Renal cortical epithelial cell (primary cell): Measurements from ENCODE around the gene SOX5. TPM values are rescaled to one million over a fixed set of nuclear protein-coding genes. Genes with fewer than 3 reads are reported as not detected.

Source experiments
- DNase-seq: peaks from one replicate; pipeline ENCODE4 v3.0.0-alpha.2; 2011; ENCODE audit warnings: low read depth
- total RNA-seq: library from RNA; depleted of rRNA; stranded (reverse); fragments of >200 nt; gene quantifications from 2 replicates; pipeline ENCODE4 v1.2.3, GENCODE V29; 2014

The SOX5 gene
- total RNA-seq = 1.0 TPM in 1 of 2 replicates, not detected in the other

- DNase-seq = peak; percentile 59
Measured at GRCh38 chr12:23949348-23950209, at the start of gene SOX5. Gene SOX5 (minus strand): TSS chr12:23949670. CDS start chr12:23949601, 69 bp downstream.

DNA sequence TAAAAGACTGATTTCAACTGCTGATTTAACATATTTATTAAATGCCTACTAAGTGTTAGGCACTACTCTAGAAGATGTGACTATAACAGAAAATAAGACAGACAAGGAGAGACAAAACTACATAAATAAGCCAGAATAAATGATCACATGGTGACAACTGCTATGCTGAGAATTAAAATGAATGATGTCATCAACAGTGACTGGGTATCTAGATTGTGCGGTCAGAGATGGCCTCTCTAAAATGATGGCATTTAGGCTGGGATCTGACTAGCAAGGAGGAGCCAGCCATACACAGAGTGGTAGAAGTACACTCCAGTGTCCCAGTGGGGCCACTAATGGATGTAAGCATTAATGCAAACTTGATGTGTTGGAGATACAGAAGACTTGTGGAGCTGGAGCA, 37.6 kb upstream of the SOX5 start:
- no peak for DNase-seq

- no peak for DNase-seq
Measured at GRCh38 chr12:23980826-23981225, 31.4 kb upstream of the SOX5 start.

DNA sequence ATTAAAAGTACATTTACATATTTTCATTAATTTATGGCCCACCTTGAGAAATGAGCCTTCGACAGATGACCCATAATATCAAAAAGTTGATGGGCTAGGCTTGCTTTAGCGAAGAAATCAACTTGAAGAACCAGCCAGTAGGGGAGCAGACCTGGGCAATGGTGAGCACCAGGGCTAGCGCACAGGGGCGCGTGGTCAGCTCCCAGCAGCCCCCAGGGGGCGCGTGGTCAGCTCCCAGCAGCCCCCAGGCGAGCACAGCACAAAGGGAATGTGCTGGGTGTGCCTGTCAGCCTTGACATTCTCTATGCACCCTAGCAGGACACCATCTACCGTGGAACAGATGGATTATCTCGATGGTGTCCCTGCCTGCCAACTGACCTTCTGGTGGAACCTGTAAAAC, 15.3 kb upstream of the SOX5 start:
- no peak for DNase-seq

GRCh38 chr12:23959826-23960225, 10.4 kb upstream of the SOX5 start:
- DNase-seq = no peak

DNA sequence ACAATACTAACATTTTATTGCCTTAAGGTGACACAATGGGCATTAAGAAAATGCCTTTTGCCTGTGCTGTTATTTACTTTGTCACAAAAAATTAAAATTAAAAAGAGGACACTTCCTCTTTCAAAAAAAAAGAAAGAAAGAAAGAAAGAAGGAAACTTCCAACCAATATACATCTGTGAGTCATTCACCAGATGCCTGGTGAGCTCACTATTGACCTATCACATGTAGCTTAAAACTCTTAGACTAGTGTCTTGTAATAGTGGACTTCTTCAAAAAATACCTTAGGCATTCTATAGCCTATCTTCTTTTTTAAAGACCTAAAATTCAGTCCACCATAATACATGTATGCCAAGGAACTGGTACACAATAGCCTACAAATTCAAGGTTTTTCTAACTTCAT, 4.9 kb upstream of the SOX5 start:
- peak; percentile 20 for DNase-seq

DNA sequence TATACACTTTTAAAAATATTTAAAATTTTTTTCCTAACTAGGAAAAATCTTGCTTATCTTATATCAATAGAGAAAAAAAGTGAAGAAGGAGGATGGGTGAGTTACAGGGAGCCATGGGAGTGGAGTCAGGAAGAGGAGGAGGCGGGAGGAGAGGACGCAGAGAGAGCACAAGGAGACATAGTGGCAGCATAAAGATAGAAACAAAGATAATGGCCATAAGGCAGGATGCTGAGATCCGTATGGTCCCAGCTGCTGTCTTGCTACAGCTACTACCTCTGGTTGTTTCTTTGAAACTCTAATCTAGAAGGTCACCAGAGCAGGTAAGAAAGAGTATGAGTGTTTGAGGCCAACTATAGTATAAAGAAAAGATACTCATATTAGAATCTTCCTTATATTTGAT, 2.6 kb upstream of the SOX5 start:
- no peak for DNase-seq

- DNase-seq = peak; percentile 10
Measured at GRCh38 chr12:23950775-23951451, 1.4 kb upstream of the SOX5 start.

GRCh38 chr12:23950210-23950774, 822 bp upstream of the SOX5 start:
- peak; percentile 29 for DNase-seq

DNA sequence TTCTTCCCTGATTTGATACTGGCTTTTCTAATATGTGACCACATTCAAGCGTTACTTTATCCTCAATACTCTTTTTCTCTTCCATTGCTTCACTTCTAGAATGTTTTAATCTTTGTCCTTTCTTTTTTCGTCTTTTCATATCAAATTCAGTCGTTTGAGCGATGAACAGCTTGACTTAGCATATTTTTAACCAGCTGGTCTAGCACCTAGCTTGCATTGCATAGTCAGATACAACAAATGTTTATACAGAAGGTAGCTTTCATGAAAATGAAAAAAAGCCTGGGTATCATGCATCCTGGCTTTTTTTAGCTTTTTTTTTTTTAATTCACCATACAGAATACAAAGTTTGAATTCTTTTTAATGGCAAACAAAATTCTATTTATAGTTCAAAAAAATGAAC, 1.2 kb downstream of the SOX5 start:
- DNase-seq = no peak

GRCh38 chr12:23947395-23947794, 2.1 kb downstream of the SOX5 start:
- DNase-seq = no peak

DNA sequence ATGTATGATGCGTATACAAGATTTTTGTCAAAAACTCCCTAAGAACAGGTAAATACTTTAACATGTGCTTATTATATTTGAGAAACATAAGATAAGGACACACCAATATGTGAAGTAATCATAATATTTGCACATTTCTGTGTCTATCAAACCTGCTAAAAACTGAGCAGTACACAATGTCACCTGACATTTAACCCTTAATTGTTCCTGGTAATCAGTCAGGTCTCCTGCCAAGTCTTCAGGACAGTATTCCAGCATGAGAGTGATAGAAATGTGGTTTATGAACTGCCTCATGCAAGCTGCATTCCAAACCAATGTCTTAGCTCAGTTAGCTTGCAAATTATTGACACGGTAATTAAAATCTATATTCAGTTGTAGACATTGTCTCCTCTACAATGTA, 4.2 kb downstream of the SOX5 start:
- DNase-seq = peak; percentile 14

- DNase-seq = no peak
Measured at GRCh38 chr12:23944067-23944466, 5.4 kb downstream of the SOX5 start.

DNA sequence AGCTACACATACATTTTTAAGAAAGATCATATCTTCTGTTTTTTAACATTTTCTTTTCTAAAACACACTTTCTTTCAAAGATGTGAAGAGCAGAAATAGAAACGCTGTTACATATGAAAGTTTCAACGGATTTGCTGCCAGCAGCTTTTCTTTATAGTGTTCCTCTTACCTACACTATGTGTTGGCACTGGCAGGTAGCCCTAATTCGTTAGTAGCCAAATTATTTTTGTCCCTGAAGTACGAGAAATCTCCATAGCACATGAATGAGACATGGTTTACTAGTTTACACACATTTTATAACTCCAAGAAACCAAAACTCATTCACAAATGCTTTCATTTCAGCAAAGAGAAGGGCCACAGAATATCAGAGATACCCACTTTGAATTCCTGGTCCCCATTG, 6.6 kb downstream of the SOX5 start:
- no peak for DNase-seq

- DNase-seq = peak; percentile 2
Measured at GRCh38 chr12:23941780-23942179, 7.7 kb downstream of the SOX5 start.

- no peak for DNase-seq
Measured at GRCh38 chr12:23938422-23938821, 11.0 kb downstream of the SOX5 start.

- no peak for DNase-seq
Measured at GRCh38 chr12:23931176-23931575, 18.3 kb downstream of the SOX5 start.

GRCh38 chr12:23930599-23930998, 18.9 kb downstream of the SOX5 start:
- DNase-seq = no peak

GRCh38 chr12:23929906-23930305, 19.6 kb downstream of the SOX5 start:
- DNase-seq = peak; percentile 7

- no peak for DNase-seq
Measured at GRCh38 chr12:23927907-23928306, 21.6 kb downstream of the SOX5 start.

DNA sequence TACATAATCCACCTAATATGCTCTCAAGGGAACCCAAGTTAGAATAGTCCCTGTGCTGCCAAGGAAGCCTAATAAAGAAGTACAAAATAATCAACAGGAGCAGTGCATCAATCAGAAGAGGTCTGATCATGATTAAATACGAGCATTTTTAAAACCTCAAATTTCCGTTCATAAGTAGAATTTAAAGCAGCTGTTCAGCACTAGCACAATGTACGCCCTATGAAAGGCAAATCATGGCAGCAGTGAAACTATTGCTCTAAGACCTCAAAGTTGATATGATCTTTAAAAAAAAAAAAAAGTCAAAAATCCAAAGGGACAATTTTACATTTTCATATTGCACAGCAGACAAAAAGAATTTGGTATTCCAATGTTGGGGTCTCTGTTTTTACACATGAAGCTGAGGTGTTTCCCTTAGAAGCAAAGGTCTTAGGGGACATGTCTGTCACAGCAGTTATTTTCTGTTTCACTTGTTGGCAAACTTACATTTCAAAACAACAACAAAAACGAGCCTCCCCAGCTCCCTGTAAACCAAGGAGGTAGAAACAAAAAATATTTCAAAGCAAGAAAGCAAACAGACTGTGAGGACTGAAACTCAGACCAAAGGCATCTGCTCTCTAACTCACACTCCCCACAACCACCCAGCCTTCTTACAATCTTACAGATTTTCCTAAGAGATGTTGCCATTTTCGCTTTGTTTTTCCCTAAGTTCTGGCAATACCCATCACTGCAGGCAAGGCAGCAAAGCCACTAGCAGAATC, 28.2 kb downstream of the SOX5 start:
- no peak for DNase-seq

DNA sequence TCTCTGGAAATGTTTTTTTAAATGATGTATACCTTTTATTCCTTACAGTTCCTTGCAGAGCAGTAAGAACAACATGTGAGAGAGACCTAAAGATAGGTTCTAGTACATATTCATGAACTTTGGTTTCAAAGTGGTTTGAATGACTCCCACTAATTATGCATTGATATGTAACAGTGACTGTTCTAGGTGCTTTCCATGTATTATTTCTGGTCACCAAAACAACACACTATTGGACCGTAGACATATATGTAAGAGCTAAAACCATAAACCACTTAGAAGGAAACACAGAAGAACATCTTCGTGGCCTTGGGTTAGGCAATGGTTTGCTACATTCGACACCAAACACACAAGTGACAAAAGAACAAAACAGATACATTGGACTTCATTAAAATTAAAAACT, 37.9 kb downstream of the SOX5 start:
- DNase-seq = no peak
